Mesenchymal stem cell (in vitro differentiated cells and primary cell): ENCODE measurements around the gene CEND1.

Experiments used
- DNase-seq: peaks from one replicate; pipeline ENCODE4 v3.0.0-alpha.2; 2013
- H2AFZ ChIP-seq: one replicate; pipeline ENCODE4 v1.6.1; 2013; ENCODE audit warnings: low read depth, mild to moderate bottlenecking, control low read depth, inconsistent platforms, low read length, moderate library complexity
- H2AK5ac ChIP-seq: 2 replicates; pipeline ENCODE4 v1.6.1; 2013; ENCODE audit warnings: low read length, moderate library complexity, mild to moderate bottlenecking, inconsistent platforms; ENCODE audit not compliant: severe bottlenecking
- H2BK120ac ChIP-seq: one replicate; pipeline ENCODE4 v1.6.1; 2013; ENCODE audit warnings: low read depth, mild to moderate bottlenecking, inconsistent platforms, low read length, moderate library complexity
- H2BK12ac ChIP-seq, 2 experiments: one replicate each; pipeline ENCODE4 v1.6.1; 2013; ENCODE audit warnings: inconsistent platforms in 2 of 2, low read length in 2 of 2, mild to moderate bottlenecking in 2 of 2, moderate library complexity in 2 of 2, control low read depth in 1 of 2
- H2BK15ac ChIP-seq: one replicate; pipeline ENCODE4 v1.6.1; 2013; ENCODE audit warnings: mild to moderate bottlenecking, low read depth, inconsistent platforms; ENCODE audit not compliant: poor library complexity, severe bottlenecking
- H2BK5ac ChIP-seq: 2 replicates; pipeline ENCODE4 v1.6.1; 2013; ENCODE audit warnings: low read depth, mild to moderate bottlenecking, low read length, control low read depth, inconsistent platforms; ENCODE audit not compliant: poor library complexity, severe bottlenecking
- H3K14ac ChIP-seq, 2 experiments: one replicate each; pipeline ENCODE4 v1.6.1; 2013; ENCODE audit warnings: inconsistent platforms in 2 of 2, low read length in 2 of 2, control low read depth in 1 of 2, mild to moderate bottlenecking in 1 of 2, moderate library complexity in 1 of 2
- H3K18ac ChIP-seq, 2 experiments: one replicate each; pipeline ENCODE4 v1.6.1; 2013; ENCODE audit warnings: inconsistent platforms in 2 of 2, low read length in 2 of 2, control low read depth in 1 of 2, low read depth in 1 of 2, mild to moderate bottlenecking in 1 of 2
- H3K23ac ChIP-seq, 2 experiments: one replicate each; pipeline ENCODE4 v1.6.1; 2013; ENCODE audit warnings: inconsistent platforms in 2 of 2, low read length in 2 of 2, mild to moderate bottlenecking in 2 of 2, moderate library complexity in 2 of 2, control low read depth in 1 of 2
- H3K27ac ChIP-seq: 2 replicates; pipeline ENCODE4 v1.5.1; 2013; ENCODE audit warnings: mild to moderate bottlenecking, moderate library complexity, low read length, control low read depth, inconsistent platforms; ENCODE audit not compliant: poor library complexity, severe bottlenecking
- H3K27me3 ChIP-seq, 2 experiments: 2 replicates each; pipeline versions ENCODE4 v1.6.1 to v1.7.0; 2013; ENCODE audit warnings: low read length in 2 of 2, mild to moderate bottlenecking in 2 of 2, moderate library complexity in 2 of 2, control low read depth in 1 of 2, inconsistent platforms in 1 of 2; ENCODE audit not compliant: control insufficient read depth in 1 of 2, insufficient read depth in 1 of 2
- H3K36me3 ChIP-seq, 2 experiments: 2 replicates each; pipeline versions ENCODE4 v1.6.1 to v1.7.0; 2013; ENCODE audit warnings: low read length in 2 of 2, control low read depth in 1 of 2, inconsistent platforms in 1 of 2, low read depth in 1 of 2, mild to moderate bottlenecking in 1 of 2; ENCODE audit not compliant: insufficient read depth in 2 of 2, control insufficient read depth in 1 of 2
- H3K4ac ChIP-seq, 2 experiments: one replicate each; pipeline ENCODE4 v1.6.1; 2013; ENCODE audit warnings: inconsistent platforms in 2 of 2, low read length in 2 of 2, mild to moderate bottlenecking in 2 of 2, moderate library complexity in 2 of 2, control low read depth in 1 of 2, low read depth in 1 of 2
- H3K4me1 ChIP-seq: 2 replicates; pipeline ENCODE4 v1.6.1; 2013; ENCODE audit warnings: low read depth, low read length, control low read depth; ENCODE audit not compliant: control insufficient read depth, insufficient read depth
- H3K4me2 ChIP-seq: 2 replicates; pipeline ENCODE4 v1.6.1; 2013; ENCODE audit warnings: low read length, mild to moderate bottlenecking, inconsistent platforms; ENCODE audit not compliant: poor library complexity, severe bottlenecking
- H3K4me3 ChIP-seq, 2 experiments: 2 replicates each; pipeline versions ENCODE4 v1.5.1 to v1.7.0; 2013; ENCODE audit warnings: low read length in 2 of 2, mild to moderate bottlenecking in 2 of 2, control low read depth in 1 of 2, low read depth in 1 of 2; ENCODE audit not compliant: insufficient read depth in 1 of 2
- H3K79me1 ChIP-seq: replicated peaks from 2 replicates; pipeline ENCODE4 v1.6.1; 2013; ENCODE audit warnings: mild to moderate bottlenecking, control low read depth, low read length, inconsistent platforms; ENCODE audit not compliant: poor library complexity, severe bottlenecking
- H3K9ac ChIP-seq: 2 replicates; pipeline ENCODE4 v1.7.0; 2013; ENCODE audit warnings: mild to moderate bottlenecking, low read length, moderate library complexity
- H3K9me3 ChIP-seq: 2 replicates; pipeline ENCODE4 v1.7.0; 2013; ENCODE audit warnings: mild to moderate bottlenecking, low read length; ENCODE audit not compliant: control insufficient read depth
- H4K8ac ChIP-seq: one replicate; pipeline ENCODE4 v1.6.1; 2013; ENCODE audit warnings: inconsistent platforms, mild to moderate bottlenecking, low read length, moderate library complexity
- H4K91ac ChIP-seq: one replicate; pipeline ENCODE4 v1.6.1; 2013; ENCODE audit warnings: mild to moderate bottlenecking, low read length, inconsistent platforms
- WGBS: methylation state at CpG from one replicate; pipeline ENCODE4 v1.1.7; 2013; ENCODE audit warnings: mixed read lengths; 5-methylcytosine and 5-hydroxymethylcytosine counted together

Gene CEND1

DNA sequence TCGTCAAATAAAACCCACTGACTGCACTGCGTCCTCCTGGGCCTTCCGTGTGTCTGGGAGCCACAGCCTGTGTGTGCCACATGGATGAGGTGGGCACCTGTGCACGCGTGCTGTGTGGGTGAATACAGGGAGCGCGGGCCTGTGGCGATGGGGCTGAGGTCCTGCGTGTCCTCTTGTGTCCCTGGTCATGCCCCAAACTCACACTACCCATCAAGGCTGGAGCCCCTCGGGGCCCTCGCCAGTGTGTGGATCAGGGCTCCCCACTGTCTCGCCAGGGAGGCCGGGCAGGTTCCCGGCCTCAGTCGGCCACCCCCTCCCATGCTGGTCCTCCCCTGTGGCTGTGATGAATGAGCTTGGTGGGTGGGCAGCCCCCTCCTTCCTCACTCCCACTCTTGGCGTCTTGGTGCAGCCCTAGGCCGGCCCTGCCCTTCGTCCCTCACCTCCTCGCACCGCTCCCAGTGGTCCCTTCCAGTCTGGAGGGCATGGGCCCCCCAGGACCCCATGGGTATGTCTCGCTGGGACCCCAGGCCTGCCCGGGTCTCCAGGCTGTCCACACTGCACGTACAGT is 42.2 kb upstream of the CEND1 start:
- H3K4ac ChIP-seq = peak overlapping the region; percentile 83 to 90
- peak overlapping the region; percentile 81 for H3K4me2 ChIP-seq
- H2BK5ac ChIP-seq = peak overlapping the region; percentile 31
- H3K36me3 ChIP-seq = peaks cover 10 to 13% of the 10 kb centered on the region in 2 experiments
- peak overlapping the region; percentile 34 for H2BK15ac ChIP-seq
- H3K23ac ChIP-seq = peak overlapping the region in 1 of 2 experiments; percentile 6
- H3K27ac ChIP-seq = peak overlapping the region; percentile 71
- H4K91ac ChIP-seq = peak overlapping the region; percentile 86
- H3K4me3 ChIP-seq = peak overlapping the region; percentile 73 to 78
- peak overlapping the region; percentile 56 to 94 for H3K18ac ChIP-seq
- peaks cover 0 to 12% of the 10 kb centered on the region in 2 experiments for H3K27me3 ChIP-seq
- no peak for DNase-seq
- H2AK5ac ChIP-seq = peak overlapping the region; percentile 23
- peak overlapping the region; percentile 78 for H3K9ac ChIP-seq
- H3K9me3 ChIP-seq = no peaks in the 10 kb centered on the region
- no peaks in the 10 kb centered on the region for H3K79me1 ChIP-seq
- peaks cover 78% of the 10 kb centered on the region for H3K4me1 ChIP-seq
- H2BK12ac ChIP-seq = peak overlapping the region; percentile 12 to 86
- H4K8ac ChIP-seq = peak overlapping the region; percentile 73
- no peak overlapping the region for H2AFZ ChIP-seq
- no peak overlapping the region for H2BK120ac ChIP-seq
- WGBS = 59% methylated on average over 17 of the region's 23 CpGs
- H3K14ac ChIP-seq = peak overlapping the region in 1 of 2 experiments; percentile 91

DNA sequence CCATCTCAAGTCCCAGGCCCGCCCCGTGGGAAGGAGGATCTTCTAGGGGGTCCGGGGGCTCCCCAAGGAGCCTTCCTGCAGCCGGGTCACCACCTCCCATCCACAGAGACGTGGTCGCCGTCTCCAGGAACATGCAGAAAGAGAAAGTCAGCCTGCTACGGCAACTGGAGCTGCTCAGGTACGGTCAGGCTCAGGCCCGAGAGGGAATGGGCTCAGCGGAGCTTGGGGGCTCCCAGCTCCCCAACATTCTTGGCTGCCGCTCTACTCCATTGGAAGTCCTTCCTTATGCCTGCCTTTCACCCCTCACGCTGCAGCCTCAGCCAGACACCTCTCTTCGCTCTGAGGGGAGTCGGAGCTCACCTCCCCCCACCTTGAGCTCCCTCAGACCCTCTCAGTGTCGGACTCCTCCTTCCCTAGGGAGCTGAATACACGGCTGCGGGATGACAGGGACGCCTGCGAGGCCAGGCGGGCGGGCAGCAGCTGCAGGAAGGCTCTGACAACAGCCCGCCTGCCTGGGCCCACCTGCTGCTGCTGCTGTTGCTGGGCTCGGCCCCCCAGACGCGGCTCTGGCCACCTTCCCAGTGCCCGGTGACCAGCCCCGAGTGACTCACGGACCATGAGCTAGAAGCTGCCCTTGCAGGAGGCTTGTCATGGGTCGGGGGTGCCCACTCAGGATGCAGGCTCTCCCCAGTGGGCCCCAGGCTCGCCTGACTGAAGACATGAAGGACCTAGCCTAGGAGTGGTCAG is 41.4 kb upstream of the CEND1 start:
- Histone ChIP-seq H4K91ac (no peak overlapping the region), H4K8ac (no peak overlapping the region)

GRCh38 chr11:830295-831117 is 40.6 kb upstream of the CEND1 start:
- Histone ChIP-seq H3K23ac (peak overlapping the region in 1 of 2 experiments; percentile 80), H2BK12ac (no peak overlapping the region), H3K27ac (no peak overlapping the region), H4K91ac (no peak overlapping the region), H3K18ac (peak overlapping the region in 1 of 2 experiments; percentile 26), H3K9ac (no peak overlapping the region), H2AFZ (no peak overlapping the region), H3K4ac (no peak overlapping the region), H2BK15ac (peak overlapping the region; percentile 60), H2BK5ac (no peak overlapping the region), H4K8ac (no peak overlapping the region), H3K4me2 (peak overlapping the region; percentile 81), H3K27me3 (peaks cover 0 to 17% of the 10 kb centered on the region in 2 experiments), H3K36me3 (peaks cover 3 to 7% of the 10 kb centered on the region in 2 experiments), H3K9me3 (no peaks in the 10 kb centered on the region), H3K4me1 (peaks cover 77% of the 10 kb centered on the region), H3K4me3 (peak overlapping the region; percentile 49 to 64), H3K14ac (peak overlapping the region in 1 of 2 experiments; percentile 35), H2BK120ac (no peak overlapping the region), H3K79me1 (no peaks in the 10 kb centered on the region), H2AK5ac (no peak overlapping the region)
- WGBS = 3% methylated on average over 56 of the region's 78 CpGs
- DNase-seq = peak; percentile 79

More for the DNA sequence above, 41.4 kb upstream of the CEND1 start:
- H3K4ac ChIP-seq = no peak overlapping the region
- peak overlapping the region in 1 of 2 experiments; percentile 34 for H3K23ac ChIP-seq
- H3K27me3 ChIP-seq = peaks cover 0 to 17% of the 10 kb centered on the region in 2 experiments
- peak overlapping the region; percentile 27 to 49 for H3K4me3 ChIP-seq
- peaks cover 75% of the 10 kb centered on the region for H3K4me1 ChIP-seq
- peak overlapping the region; percentile 81 for H3K4me2 ChIP-seq
- no peak for DNase-seq
- H2AK5ac ChIP-seq = peak overlapping the region; percentile 19
- WGBS = 61% methylated on average over 31 of the region's 31 CpGs
- H3K9ac ChIP-seq = no peak overlapping the region
- H3K79me1 ChIP-seq = no peaks in the 10 kb centered on the region
- H3K27ac ChIP-seq = peak overlapping the region; percentile 71
- no peak overlapping the region for H3K18ac ChIP-seq
- no peak overlapping the region for H2AFZ ChIP-seq
- no peak overlapping the region for H2BK12ac ChIP-seq
- no peaks in the 10 kb centered on the region for H3K9me3 ChIP-seq
- peaks cover 3 to 6% of the 10 kb centered on the region in 2 experiments for H3K36me3 ChIP-seq
- H2BK15ac ChIP-seq = peak overlapping the region; percentile 54
- no peak overlapping the region for H3K14ac ChIP-seq
- no peak overlapping the region for H2BK120ac ChIP-seq
- H2BK5ac ChIP-seq = no peak overlapping the region
